HepG2 (cell line): ENCODE results near the gene EEF1A2. TPM values are rescaled to one million over a fixed set of nuclear protein-coding genes. Genes with fewer than 3 reads are reported as not detected.

Source experiments
- AHR ChIP-seq: IDR thresholded peaks from 2 replicates; pipeline ENCODE4 v1.6.1; 2018; ENCODE audit warnings: missing genetic modification reagents, missing compliant biosample characterization
- ARID2 ChIP-seq: sonication (generic); formaldehyde crosslinking; IDR thresholded peaks from 2 replicates; pipeline ENCODE4 v1.8.1; 2022; ENCODE audit warnings: mild to moderate bottlenecking, missing genetic modification reagents, borderline replicate concordance
- ATF3 ChIP-seq: sonication (generic); formaldehyde crosslinking; IDR thresholded peaks from 2 replicates; pipeline ENCODE4 v1.4.0; 2020; ENCODE audit warnings: missing genetic modification reagents
- FIP1L1 ChIP-seq: fragments of 200-400 bp; formaldehyde crosslinking; IDR thresholded peaks from 2 replicates; pipeline ENCODE4 v1.6.1; 2018; ENCODE audit warnings: low read depth, mild to moderate bottlenecking, low read length, moderate library complexity, borderline replicate concordance; ENCODE audit not compliant: insufficient read depth
- FOXP1 ChIP-seq, 2 experiments: fragments of 450-650 bp in 1 of 2; IDR thresholded peaks; 2 replicates each; pipeline ENCODE4 v1.6.1; 2017 to 2018; ENCODE audit warnings: antibody characterized with exemption in 1 of 2
- TIGD3 ChIP-seq: sonication (generic); formaldehyde crosslinking; IDR thresholded peaks from 2 replicates; pipeline ENCODE4 v1.5.1; 2020; ENCODE audit warnings: mild to moderate bottlenecking, missing genetic modification reagents, borderline replicate concordance
- ZBTB33 ChIP-seq: sonication (generic); formaldehyde crosslinking; IDR thresholded peaks from 2 replicates; pipeline ENCODE4 v1.4.0; 2020; ENCODE audit warnings: missing genetic modification reagents
- ZNF274 ChIP-seq: sonication (generic); formaldehyde crosslinking; IDR thresholded peaks from 2 replicates; pipeline ENCODE4 v1.5.1; 2020; ENCODE audit warnings: mild to moderate bottlenecking, missing genetic modification reagents
- ZNF549 ChIP-seq: sonication (generic); formaldehyde crosslinking; IDR thresholded peaks from 2 replicates; pipeline ENCODE4 v1.5.0; 2020; ENCODE audit warnings: missing genetic modification reagents
- ZNF570 ChIP-seq: sonication (generic); formaldehyde crosslinking; IDR thresholded peaks from 2 replicates; pipeline ENCODE4 v1.4.0; 2020; ENCODE audit warnings: mild to moderate bottlenecking, missing genetic modification reagents, borderline replicate concordance
- polyA plus RNA-seq, 8 experiments: library from polyadenylated mRNA; depleted of rRNA in 3 of 8; stranded (reverse) in 7 of 8; unstranded in 1 of 8; fragments of >200 nt; fragmentation: Illumina TruSeq in 4 of 8; extraction: Trizol in 4 of 8; gene quantifications; 2 replicates each; pipeline versions ENCODE4 v1.2.1 to v1.2.3, GENCODE V29; 2011 to 2016; ENCODE audit warnings: low read depth in 4 of 8, missing spikeins in 1 of 8, mixed read lengths in 1 of 8; ENCODE audit not compliant: insufficient read depth in 1 of 8
- total RNA-seq, 5 experiments: library from RNA; depleted of rRNA; stranded (reverse); fragments of >200 nt; fragmentation: Illumina TruSeq; extraction: Trizol; gene quantifications; 2 replicates each; pipeline ENCODE4 v1.2.3, GENCODE V29; 2016; ENCODE audit warnings: low read depth in 1 of 5
- TF ChIP-seq, protein P1 (sequence below): sonication (generic); formaldehyde crosslinking; IDR thresholded peaks from 2 replicates; pipeline ENCODE4 v1.5.0; 2020; ENCODE audit warnings: mild to moderate bottlenecking, missing genetic modification reagents, borderline replicate concordance
- TF ChIP-seq, protein P2 (sequence below): IDR thresholded peaks from 2 replicates; pipeline ENCODE4 v1.4.0; 2020; ENCODE audit warnings: mild to moderate bottlenecking, missing genetic modification reagents

Gene EEF1A2
- total and polyA plus RNA-seq, 2 of the 13 experiments (the other 11 are each of a cell fraction or from before 2014, with no cell fraction given): 0.44 to 0.87 TPM

- TF ChIP-seq, protein P1, sequence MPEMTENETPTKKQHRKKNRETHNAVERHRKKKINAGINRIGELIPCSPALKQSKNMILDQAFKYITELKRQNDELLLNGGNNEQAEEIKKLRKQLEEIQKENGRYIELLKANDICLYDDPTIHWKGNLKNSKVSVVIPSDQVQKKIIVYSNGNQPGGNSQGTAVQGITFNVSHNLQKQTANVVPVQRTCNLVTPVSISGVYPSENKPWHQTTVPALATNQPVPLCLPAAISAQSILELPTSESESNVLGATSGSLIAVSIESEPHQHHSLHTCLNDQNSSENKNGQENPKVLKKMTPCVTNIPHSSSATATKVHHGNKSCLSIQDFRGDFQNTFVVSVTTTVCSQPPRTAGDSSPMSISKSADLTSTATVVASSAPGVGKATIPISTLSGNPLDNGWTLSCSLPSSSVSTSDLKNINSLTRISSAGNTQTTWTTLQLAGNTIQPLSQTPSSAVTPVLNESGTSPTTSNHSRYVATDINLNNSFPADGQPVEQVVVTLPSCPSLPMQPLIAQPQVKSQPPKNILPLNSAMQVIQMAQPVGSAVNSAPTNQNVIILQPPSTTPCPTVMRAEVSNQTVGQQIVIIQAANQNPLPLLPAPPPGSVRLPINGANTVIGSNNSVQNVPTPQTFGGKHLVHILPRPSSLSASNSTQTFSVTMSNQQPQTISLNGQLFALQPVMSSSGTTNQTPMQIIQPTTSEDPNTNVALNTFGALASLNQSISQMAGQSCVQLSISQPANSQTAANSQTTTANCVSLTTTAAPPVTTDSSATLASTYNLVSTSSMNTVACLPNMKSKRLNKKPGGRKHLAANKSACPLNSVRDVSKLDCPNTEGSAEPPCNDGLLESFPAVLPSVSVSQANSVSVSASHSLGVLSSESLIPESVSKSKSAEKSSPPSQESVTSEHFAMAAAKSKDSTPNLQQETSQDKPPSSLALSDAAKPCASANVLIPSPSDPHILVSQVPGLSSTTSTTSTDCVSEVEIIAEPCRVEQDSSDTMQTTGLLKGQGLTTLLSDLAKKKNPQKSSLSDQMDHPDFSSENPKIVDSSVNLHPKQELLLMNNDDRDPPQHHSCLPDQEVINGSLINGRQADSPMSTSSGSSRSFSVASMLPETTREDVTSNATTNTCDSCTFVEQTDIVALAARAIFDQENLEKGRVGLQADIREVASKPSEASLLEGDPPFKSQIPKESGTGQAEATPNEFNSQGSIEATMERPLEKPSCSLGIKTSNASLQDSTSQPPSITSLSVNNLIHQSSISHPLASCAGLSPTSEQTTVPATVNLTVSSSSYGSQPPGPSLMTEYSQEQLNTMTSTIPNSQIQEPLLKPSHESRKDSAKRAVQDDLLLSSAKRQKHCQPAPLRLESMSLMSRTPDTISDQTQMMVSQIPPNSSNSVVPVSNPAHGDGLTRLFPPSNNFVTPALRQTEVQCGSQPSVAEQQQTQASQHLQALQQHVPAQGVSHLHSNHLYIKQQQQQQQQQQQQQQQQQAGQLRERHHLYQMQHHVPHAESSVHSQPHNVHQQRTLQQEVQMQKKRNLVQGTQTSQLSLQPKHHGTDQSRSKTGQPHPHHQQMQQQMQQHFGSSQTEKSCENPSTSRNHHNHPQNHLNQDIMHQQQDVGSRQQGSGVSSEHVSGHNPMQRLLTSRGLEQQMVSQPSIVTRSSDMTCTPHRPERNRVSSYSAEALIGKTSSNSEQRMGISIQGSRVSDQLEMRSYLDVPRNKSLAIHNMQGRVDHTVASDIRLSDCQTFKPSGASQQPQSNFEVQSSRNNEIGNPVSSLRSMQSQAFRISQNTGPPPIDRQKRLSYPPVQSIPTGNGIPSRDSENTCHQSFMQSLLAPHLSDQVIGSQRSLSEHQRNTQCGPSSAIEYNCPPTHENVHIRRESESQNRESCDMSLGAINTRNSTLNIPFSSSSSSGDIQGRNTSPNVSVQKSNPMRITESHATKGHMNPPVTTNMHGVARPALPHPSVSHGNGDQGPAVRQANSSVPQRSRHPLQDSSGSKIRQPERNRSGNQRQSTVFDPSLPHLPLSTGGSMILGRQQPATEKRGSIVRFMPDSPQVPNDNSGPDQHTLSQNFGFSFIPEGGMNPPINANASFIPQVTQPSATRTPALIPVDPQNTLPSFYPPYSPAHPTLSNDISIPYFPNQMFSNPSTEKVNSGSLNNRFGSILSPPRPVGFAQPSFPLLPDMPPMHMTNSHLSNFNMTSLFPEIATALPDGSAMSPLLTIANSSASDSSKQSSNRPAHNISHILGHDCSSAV (CRISPR knock-in tag): no peak
- peak; percentile 30; the same call in 1 of the 2 replicates for TF ChIP-seq ZBTB33 (CRISPR knock-in tag)
- TF ChIP-seq ZNF274 (CRISPR knock-in tag): no peak
- no peak for TF ChIP-seq TIGD3 (CRISPR knock-in tag)
- TF ChIP-seq, protein P2, sequence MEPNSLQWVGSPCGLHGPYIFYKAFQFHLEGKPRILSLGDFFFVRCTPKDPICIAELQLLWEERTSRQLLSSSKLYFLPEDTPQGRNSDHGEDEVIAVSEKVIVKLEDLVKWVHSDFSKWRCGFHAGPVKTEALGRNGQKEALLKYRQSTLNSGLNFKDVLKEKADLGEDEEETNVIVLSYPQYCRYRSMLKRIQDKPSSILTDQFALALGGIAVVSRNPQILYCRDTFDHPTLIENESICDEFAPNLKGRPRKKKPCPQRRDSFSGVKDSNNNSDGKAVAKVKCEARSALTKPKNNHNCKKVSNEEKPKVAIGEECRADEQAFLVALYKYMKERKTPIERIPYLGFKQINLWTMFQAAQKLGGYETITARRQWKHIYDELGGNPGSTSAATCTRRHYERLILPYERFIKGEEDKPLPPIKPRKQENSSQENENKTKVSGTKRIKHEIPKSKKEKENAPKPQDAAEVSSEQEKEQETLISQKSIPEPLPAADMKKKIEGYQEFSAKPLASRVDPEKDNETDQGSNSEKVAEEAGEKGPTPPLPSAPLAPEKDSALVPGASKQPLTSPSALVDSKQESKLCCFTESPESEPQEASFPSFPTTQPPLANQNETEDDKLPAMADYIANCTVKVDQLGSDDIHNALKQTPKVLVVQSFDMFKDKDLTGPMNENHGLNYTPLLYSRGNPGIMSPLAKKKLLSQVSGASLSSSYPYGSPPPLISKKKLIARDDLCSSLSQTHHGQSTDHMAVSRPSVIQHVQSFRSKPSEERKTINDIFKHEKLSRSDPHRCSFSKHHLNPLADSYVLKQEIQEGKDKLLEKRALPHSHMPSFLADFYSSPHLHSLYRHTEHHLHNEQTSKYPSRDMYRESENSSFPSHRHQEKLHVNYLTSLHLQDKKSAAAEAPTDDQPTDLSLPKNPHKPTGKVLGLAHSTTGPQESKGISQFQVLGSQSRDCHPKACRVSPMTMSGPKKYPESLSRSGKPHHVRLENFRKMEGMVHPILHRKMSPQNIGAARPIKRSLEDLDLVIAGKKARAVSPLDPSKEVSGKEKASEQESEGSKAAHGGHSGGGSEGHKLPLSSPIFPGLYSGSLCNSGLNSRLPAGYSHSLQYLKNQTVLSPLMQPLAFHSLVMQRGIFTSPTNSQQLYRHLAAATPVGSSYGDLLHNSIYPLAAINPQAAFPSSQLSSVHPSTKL (CRISPR knock-in tag): peak; percentile 52
- TF ChIP-seq ZNF570 (CRISPR knock-in tag): no peak
- no peak for TF ChIP-seq FOXP1 (IDR thresholded peaks at IDR 0.05)
- TF ChIP-seq FOXP1 (CRISPR knock-in tag; IDR thresholded peaks at IDR 0.05): no peak
- peak; percentile 24; the same call in 1 of the 2 replicates for TF ChIP-seq AHR (CRISPR knock-in tag)
- no peak for TF ChIP-seq ARID2 (CRISPR knock-in tag)
- TF ChIP-seq ZNF549: no peak
- no peak for TF ChIP-seq ATF3
- TF ChIP-seq FIP1L1: no peak
These were observed 45.5 kb upstream of the EEF1A2 start (continued) for GRCh38 chr20:63544241-63544957.
